GM12878 (cell line): Measurements from ENCODE around the gene FAM131B. TPM values are rescaled to one million over a fixed set of nuclear protein-coding genes. Genes with fewer than 3 reads are reported as not detected.
A peak's percentile ranks its signal among the peaks of the same experiment; 100 is the strongest.

Experiments
- ATAC-seq: fragments of 200-7000 bp; cut with Tn5 transposase; 3 replicates; pipeline ENCODE4 v1.9.1; 2020; ENCODE audit warnings: mild to moderate bottlenecking, moderate library complexity
- BruUV-seq: library from RNA; stranded (reverse); fragments of 400-500 nt; replicated peaks from 2 replicates; lab custom pipeline; 2021; lab: Mats Ljungman, UMichigan
- CTCF ChIA-PET: fragments of 300-600 bp; sonication (Branson Sonifier 250); formaldehyde crosslinking; extraction: SDS; loops from one replicate; lab custom pipeline; 2021; ENCODE audit warnings: inconsistent platforms; lab: Yijun Ruan, JAX
- POLR2A ChIA-PET: fragments of 350-600 bp; formaldehyde crosslinking; extraction: SDS; loops from one replicate; lab custom pipeline; 2021; ENCODE audit warnings: inconsistent platforms; lab: Charles Lee
- RAD21 ChIA-PET: fragments of 300-600 bp; sonication (Branson Sonifier 250); formaldehyde crosslinking; loops from one replicate; lab custom pipeline; 2023; ENCODE audit warnings: antibody characterized with exemption; ENCODE audit not compliant: unreplicated experiment; lab: Charles Lee
- SMC1A ChIA-PET: fragments of 300-600 bp; sonication (Branson Sonifier 250); formaldehyde crosslinking; loops from one replicate; lab custom pipeline; 2023; ENCODE audit not compliant: unreplicated experiment, uncharacterized antibody; lab: Charles Lee
- DNase-seq: peaks from one replicate; pipeline ENCODE4 v3.0.0-alpha.2; 2011; ENCODE audit warnings: low read depth, low spot score
- FAIRE-seq: peaks from 3 replicates; lab custom pipeline; 2011; peaks lifted over from hg19 to GRCh38; lab: Jason Lieb, UNC
- H2AFZ ChIP-seq: 2 replicates; pipeline ENCODE4 v1.6.0; 2011; ENCODE audit warnings: low read depth, low read length, control low read depth; ENCODE audit not compliant: control insufficient read depth
- H3K27ac ChIP-seq: 2 replicates; pipeline ENCODE4 v1.5.1; 2011; ENCODE audit warnings: control low read depth; ENCODE audit not compliant: control insufficient read depth, insufficient read depth
- H3K27me3 ChIP-seq, 2 experiments: replicated peaks in 1 of 2; 2 replicates each; pipeline versions ENCODE4 v1.6.0 to v1.6.1; 2011; ENCODE audit warnings: low read length in 1 of 2; ENCODE audit not compliant: control insufficient read depth in 2 of 2, insufficient read depth in 2 of 2
- H3K36me3 ChIP-seq, 2 experiments: 2 replicates each; pipeline ENCODE4 v1.5.1; 2011; ENCODE audit warnings: low read length in 1 of 2; ENCODE audit not compliant: control insufficient read depth in 2 of 2, insufficient read depth in 2 of 2
- H3K4me1 ChIP-seq: 2 replicates; pipeline ENCODE4 v1.6.1; 2011; ENCODE audit warnings: mild to moderate bottlenecking, low read length, moderate library complexity, mixed read lengths; ENCODE audit not compliant: control insufficient read depth, insufficient read depth
- H3K4me2 ChIP-seq: 2 replicates; pipeline ENCODE4 v1.6.0; 2011; ENCODE audit warnings: control low read depth; ENCODE audit not compliant: control insufficient read depth, insufficient read depth
- H3K4me3 ChIP-seq: fragments of 200-600 bp; sonication (generic); 2 replicates; pipeline ENCODE4 v1.5.1; 2016
- H3K79me2 ChIP-seq: 2 replicates; pipeline ENCODE4 v1.6.0; 2011; ENCODE audit warnings: low read length; ENCODE audit not compliant: control insufficient read depth, insufficient read depth
- H3K9ac ChIP-seq: 2 replicates; pipeline ENCODE4 v1.8.0; 2011; ENCODE audit warnings: low read length, control low read depth, mixed read lengths; ENCODE audit not compliant: control insufficient read depth, insufficient read depth
- H3K9me3 ChIP-seq: replicated peaks from 3 replicates; pipeline ENCODE4 v1.5.1; 2011; ENCODE audit warnings: mild to moderate bottlenecking, low read length; ENCODE audit not compliant: control insufficient read depth, insufficient read depth
- H4K20me1 ChIP-seq: 2 replicates; pipeline ENCODE4 v1.6.0; 2011; ENCODE audit not compliant: control insufficient read depth, insufficient read depth
- BHLHE40 ChIP-seq, 2 experiments: fragments of 450-650 bp in 1 of 2; IDR thresholded peaks; 2 replicates each; pipeline ENCODE4 v1.6.1; 2011 to 2017; ENCODE audit warnings: low read depth in 2 of 2, borderline replicate concordance in 1 of 2, improper control_type of control experiment in 1 of 2, low read length in 1 of 2, mild to moderate bottlenecking in 1 of 2
- CTCF ChIP-seq, 3 experiments: IDR thresholded peaks in 2 of 3; conservative IDR thresholded peaks in 1 of 3; 2 replicates each; pipeline ENCODE4 v1.5.1; 2011; ENCODE audit warnings: low read depth in 3 of 3, low read length in 3 of 3, mild to moderate bottlenecking in 3 of 3, control low read depth in 2 of 3, moderate library complexity in 2 of 3, inconsistent platforms in 1 of 3, mixed read lengths in 1 of 3; ENCODE audit not compliant: control insufficient read depth in 2 of 3, insufficient read depth in 1 of 3; ENCODE audit errors: extremely low read depth in 1 of 3
- WGBS: methylation state at CpG from one replicate; pipeline ENCODE4 v1.1.6; 2016; ENCODE audit warnings: low lambda C conversion rate; ENCODE audit not compliant: insufficient replicate concordance, insufficient coverage; ENCODE audit errors: missing lambda C conversion rate; 5-methylcytosine and 5-hydroxymethylcytosine counted together
- in situ Hi-C: fragments of 300-500 bp; cut with MboI; formaldehyde crosslinking; loops from 9 replicates; pipeline ENCODE4 v1.14.3; 2018; ENCODE audit warnings: mixed read lengths
- intact Hi-C: fragments of 100-400 bp; cut with micrococcal nuclease; formaldehyde crosslinking; loops from one replicate; pipeline ENCODE4 v1.14.2; 2022; ENCODE audit not compliant: unreplicated experiment
- polyA plus RNA-seq, 11 experiments: library from polyadenylated mRNA; depleted of rRNA in 4 of 11; unstranded in 6 of 11; stranded (reverse) in 5 of 11; fragments of >200 nt; fragmentation: Nextera tagmentation in 4 of 11; fragmentation: Illumina TruSeq in 1 of 11; extraction: Ambion mirVana in 4 of 11; extraction: Trizol in 1 of 11; gene quantifications; 1 replicate in 1 of 11; 2 replicates in 10 of 11; pipeline versions ENCODE4 v1.2.1 to v1.2.3, GENCODE V29; 2011 to 2016; ENCODE audit warnings: inconsistent platforms in 2 of 11, missing spikeins in 2 of 11, low read depth in 1 of 11
- total RNA-seq, 4 experiments: library from RNA; depleted of rRNA in 3 of 4; stranded (reverse); fragments of >200 nt in 3 of 4; fragmentation: Illumina TruSeq in 1 of 4; extraction: Trizol in 1 of 4; gene quantifications; 2 replicates each; pipeline versions ENCODE4 v1.2.1 to v1.2.3, GENCODE V29; 2013 to 2021

The FAM131B gene
- total and polyA plus RNA-seq, 10 of the 15 experiments (the other 5 are each of a cell fraction or from before 2014, with no cell fraction given): 0.03 to 0.05 TPM; not detected in 8

DNA sequence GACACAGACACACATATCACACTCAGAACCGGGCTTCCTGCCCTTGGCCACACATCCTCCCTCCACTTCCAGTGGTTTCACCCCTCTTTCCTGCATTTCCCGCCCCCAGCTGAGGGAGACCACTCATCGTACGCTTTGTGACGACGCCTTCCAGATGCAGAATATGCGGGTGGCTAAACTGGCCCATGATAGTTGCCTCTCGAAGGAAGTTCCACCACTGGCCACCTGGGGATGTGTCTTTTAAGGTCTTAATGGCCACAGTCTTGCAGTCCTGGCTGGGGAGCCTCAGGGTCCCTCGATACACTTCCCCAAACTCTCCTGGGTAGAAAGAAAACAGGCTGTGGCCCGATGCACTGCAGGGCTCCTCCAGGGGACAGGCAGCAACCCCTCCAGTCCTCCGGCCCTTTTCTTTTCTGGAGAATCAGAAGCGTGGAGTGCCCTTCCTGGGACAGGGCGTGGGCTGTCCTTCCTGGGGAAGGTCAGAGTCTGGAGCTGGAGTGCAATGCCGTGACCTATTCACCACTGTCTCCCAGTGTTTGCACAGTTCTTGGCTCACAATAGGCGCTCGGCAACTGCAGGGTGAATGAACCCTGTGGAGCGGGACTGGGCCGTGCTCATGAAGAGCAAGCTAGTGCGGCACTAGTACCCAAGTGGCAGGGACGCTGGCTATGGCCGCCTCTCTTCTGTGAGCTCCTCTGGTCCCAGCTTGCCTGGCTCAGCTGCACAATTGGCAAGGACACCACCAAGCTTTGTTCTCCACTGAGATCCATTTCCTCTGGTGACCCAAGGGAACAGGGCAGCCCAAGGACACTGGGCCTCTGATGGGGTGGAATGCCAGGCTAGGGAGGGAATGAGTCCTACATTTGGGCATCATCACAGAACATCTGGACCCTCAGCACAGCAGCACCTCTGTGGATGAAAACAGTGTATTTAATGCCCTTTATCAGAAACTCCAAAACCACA lies 33.0 kb upstream of the FAM131B start:
- H3K9me3 ChIP-seq: no peaks in the 10 kb centered on the region
- ATAC-seq: peak; percentile 66
- RAD21 ChIA-PET: no interaction called here
- no peak for FAIRE-seq
- no peak overlapping the region for H3K4me2 ChIP-seq
- POLR2A ChIA-PET: no interaction called here
- no peak overlapping the region for H2AFZ ChIP-seq
- DNase-seq: no peak
- peaks cover 0 to 8% of the 10 kb centered on the region in 2 experiments; a peak in 2 of 4 replicates for H3K36me3 ChIP-seq
- peak in 1 of 3 experiments; percentile 25; a peak in 1 of 6 replicates for TF ChIP-seq CTCF (IDR thresholded peaks at IDR 0.05 in 2 of 3, conservative IDR thresholded peaks at IDR 0.05 in 1 of 3; ENCODE audit: control insufficient read depth in 2 of 3, extremely low read depth in 1 of 3, insufficient read depth in 1 of 3, low read depth in 3 of 3, low read length in 3 of 3)
- TF ChIP-seq BHLHE40 (IDR thresholded peaks at IDR 0.05; ENCODE audit: borderline replicate concordance in 1 of 2, low read depth in 2 of 2, low read length in 1 of 2): no peak
- no peaks in the 10 kb centered on the region for H3K27me3 ChIP-seq
- no peak overlapping the region for H3K4me3 ChIP-seq
- intact Hi-C loops (no loop called here), in situ Hi-C loops (no loop called here)
- H4K20me1 ChIP-seq: no peaks in the 10 kb centered on the region
- H3K4me1 ChIP-seq: no peaks in the 10 kb centered on the region
- no peak overlapping the region for H3K27ac ChIP-seq
- CTCF ChIA-PET: no interaction called here
- SMC1A ChIA-PET: interaction anchor here (1.2 to 1.5 kb wide), 2 partner anchors 11 to 14 kb away, joined by 3 read pairs; no protein-coding TSS in a partner anchor
- H3K9ac ChIP-seq: no peak overlapping the region
- WGBS: 62% methylated on average over 21 of the region's 21 CpGs
- no peaks in the 10 kb centered on the region for H3K79me2 ChIP-seq
- no TSS peak for BruUV-seq
